ENCODE data around the gene CENPL. TPM values are rescaled to one million over a fixed set of nuclear protein-coding genes. Genes with fewer than 3 reads are reported as not detected.

Gene CENPL
- total and polyA plus RNA-seq, 9 of the 15 experiments (the other 6 are each of a cell fraction or from before 2014, with no cell fraction given) = 33.0 to 52.7 (median 39.7) TPM

DNA sequence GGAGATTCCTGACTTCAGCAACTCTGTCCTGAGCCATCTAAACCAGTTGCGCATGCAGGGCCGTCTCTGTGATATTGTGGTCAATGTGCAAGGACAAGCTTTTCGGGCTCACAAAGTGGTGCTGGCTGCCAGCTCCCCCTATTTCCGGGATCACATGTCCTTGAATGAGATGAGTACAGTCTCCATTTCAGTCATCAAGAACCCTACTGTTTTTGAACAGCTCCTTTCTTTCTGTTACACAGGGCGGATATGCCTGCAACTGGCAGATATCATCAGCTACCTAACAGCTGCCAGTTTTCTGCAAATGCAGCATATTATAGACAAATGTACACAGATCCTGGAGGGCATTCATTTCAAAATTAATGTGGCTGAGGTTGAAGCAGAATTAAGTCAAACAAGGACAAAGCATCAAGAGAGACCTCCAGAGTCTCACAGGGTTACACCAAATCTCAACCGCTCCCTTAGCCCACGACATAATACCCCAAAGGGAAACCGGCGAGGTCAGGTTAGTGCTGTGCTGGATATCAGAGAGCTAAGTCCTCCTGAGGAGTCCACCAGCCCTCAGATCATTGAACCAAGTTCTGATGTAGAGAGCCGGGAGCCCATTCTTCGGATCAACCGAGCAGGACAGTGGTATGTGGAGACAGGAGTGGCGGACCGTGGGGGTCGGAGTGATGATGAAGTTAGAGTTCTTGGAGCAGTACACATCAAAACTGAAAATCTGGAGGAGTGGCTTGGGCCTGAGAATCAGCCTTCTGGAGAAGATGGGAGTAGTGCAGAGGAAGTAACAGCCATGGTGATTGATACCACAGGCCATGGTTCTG lies 45.8 kb upstream of the CENPL start (continued):
- TF ChIP-seq CCNT2 (IDR thresholded peaks at IDR 0.05; ENCODE audit: borderline replicate concordance, extremely low read depth, insufficient read length, low read depth, low read length) (no peak), EP400 (IDR thresholded peaks at IDR 0.05) (peak; percentile 53), HNRNPL (IDR thresholded peaks at IDR 0.05; ENCODE audit: low read depth, low read length) (no peak), TSC22D4 (tag; IDR thresholded peaks at IDR 0.05) (no peak), SOX6 (IDR thresholded peaks at IDR 0.05) (no peak), ZBED1 (IDR thresholded peaks at IDR 0.05) (no peak), SAFB (IDR thresholded peaks at IDR 0.05; ENCODE audit: borderline replicate concordance, low read depth, low read length) (no peak), HIVEP1 (CRISPR knock-in tag; IDR thresholded peaks at IDR 0.05) (no peak), MXI1 (IDR thresholded peaks at IDR 0.05; ENCODE audit: low read depth, low read length) (no peak), TBP (optimal IDR thresholded peaks at IDR 0.05; ENCODE audit: low read depth, low read length) (no peak), E2F3 (CRISPR knock-in tag; IDR thresholded peaks at IDR 0.05) (no peak), NFE2 (IDR thresholded peaks at IDR 0.05; ENCODE audit: low read depth) (no peak), ZNF197 (CRISPR knock-in tag; IDR thresholded peaks at IDR 0.05; ENCODE audit: low read depth) (no peak), SNIP1 (IDR thresholded peaks at IDR 0.05; ENCODE audit: low read depth) (no peak), ZFP36 (IDR thresholded peaks at IDR 0.05; ENCODE audit: low read depth, low read length, partially characterized antibody) (no peak), ZNF707 (CRISPR knock-in tag; conservative IDR thresholded peaks at IDR 0.05) (no peak)
- TF ChIP-seq, protein P1, sequence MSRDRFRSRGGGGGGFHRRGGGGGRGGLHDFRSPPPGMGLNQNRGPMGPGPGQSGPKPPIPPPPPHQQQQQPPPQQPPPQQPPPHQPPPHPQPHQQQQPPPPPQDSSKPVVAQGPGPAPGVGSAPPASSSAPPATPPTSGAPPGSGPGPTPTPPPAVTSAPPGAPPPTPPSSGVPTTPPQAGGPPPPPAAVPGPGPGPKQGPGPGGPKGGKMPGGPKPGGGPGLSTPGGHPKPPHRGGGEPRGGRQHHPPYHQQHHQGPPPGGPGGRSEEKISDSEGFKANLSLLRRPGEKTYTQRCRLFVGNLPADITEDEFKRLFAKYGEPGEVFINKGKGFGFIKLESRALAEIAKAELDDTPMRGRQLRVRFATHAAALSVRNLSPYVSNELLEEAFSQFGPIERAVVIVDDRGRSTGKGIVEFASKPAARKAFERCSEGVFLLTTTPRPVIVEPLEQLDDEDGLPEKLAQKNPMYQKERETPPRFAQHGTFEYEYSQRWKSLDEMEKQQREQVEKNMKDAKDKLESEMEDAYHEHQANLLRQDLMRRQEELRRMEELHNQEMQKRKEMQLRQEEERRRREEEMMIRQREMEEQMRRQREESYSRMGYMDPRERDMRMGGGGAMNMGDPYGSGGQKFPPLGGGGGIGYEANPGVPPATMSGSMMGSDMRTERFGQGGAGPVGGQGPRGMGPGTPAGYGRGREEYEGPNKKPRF (IDR thresholded peaks at IDR 0.05; ENCODE audit: low read depth, low read length) = no peak
- TF ChIP-seq, protein P2, sequence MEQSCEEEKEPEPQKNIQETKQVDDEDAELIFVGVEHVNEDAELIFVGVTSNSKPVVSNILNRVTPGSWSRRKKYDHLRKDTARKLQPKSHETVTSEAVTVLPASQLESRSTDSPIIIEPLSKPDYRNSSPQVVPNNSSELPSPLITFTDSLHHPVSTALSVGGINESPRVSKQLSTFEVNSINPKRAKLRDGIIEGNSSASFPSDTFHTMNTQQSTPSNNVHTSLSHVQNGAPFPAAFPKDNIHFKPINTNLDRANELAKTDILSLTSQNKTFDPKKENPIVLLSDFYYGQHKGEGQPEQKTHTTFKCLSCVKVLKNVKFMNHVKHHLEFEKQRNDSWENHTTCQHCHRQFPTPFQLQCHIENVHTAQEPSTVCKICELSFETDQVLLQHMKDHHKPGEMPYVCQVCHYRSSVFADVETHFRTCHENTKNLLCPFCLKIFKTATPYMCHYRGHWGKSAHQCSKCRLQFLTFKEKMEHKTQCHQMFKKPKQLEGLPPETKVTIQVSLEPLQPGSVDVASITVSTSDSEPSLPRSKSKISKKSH (CRISPR knock-in tag; IDR thresholded peaks at IDR 0.05) = no peak
- TF ChIP-seq, protein P3, sequence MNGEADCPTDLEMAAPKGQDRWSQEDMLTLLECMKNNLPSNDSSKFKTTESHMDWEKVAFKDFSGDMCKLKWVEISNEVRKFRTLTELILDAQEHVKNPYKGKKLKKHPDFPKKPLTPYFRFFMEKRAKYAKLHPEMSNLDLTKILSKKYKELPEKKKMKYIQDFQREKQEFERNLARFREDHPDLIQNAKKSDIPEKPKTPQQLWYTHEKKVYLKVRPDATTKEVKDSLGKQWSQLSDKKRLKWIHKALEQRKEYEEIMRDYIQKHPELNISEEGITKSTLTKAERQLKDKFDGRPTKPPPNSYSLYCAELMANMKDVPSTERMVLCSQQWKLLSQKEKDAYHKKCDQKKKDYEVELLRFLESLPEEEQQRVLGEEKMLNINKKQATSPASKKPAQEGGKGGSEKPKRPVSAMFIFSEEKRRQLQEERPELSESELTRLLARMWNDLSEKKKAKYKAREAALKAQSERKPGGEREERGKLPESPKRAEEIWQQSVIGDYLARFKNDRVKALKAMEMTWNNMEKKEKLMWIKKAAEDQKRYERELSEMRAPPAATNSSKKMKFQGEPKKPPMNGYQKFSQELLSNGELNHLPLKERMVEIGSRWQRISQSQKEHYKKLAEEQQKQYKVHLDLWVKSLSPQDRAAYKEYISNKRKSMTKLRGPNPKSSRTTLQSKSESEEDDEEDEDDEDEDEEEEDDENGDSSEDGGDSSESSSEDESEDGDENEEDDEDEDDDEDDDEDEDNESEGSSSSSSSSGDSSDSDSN (IDR thresholded peaks at IDR 0.05; ENCODE audit: borderline replicate concordance in 1 of 2, low read depth in 2 of 2, low read length in 2 of 2) = no peak
- TF ChIP-seq, protein P4, sequence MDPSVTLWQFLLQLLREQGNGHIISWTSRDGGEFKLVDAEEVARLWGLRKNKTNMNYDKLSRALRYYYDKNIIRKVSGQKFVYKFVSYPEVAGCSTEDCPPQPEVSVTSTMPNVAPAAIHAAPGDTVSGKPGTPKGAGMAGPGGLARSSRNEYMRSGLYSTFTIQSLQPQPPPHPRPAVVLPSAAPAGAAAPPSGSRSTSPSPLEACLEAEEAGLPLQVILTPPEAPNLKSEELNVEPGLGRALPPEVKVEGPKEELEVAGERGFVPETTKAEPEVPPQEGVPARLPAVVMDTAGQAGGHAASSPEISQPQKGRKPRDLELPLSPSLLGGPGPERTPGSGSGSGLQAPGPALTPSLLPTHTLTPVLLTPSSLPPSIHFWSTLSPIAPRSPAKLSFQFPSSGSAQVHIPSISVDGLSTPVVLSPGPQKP (CRISPR knock-in tag; IDR thresholded peaks at IDR 0.05) = no peak
- TF ChIP-seq, protein P5, sequence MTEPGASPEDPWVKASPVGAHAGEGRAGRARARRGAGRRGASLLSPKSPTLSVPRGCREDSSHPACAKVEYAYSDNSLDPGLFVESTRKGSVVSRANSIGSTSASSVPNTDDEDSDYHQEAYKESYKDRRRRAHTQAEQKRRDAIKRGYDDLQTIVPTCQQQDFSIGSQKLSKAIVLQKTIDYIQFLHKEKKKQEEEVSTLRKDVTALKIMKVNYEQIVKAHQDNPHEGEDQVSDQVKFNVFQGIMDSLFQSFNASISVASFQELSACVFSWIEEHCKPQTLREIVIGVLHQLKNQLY (CRISPR knock-in tag; conservative IDR thresholded peaks at IDR 0.05) = no peak
